Fibroblast of lung (primary cell): ENCODE measurements around the gene STOX2.

Experiments
- CTCF ChIP-seq, 2 donors: IDR thresholded peaks in 1 of 2; conservative IDR thresholded peaks in 1 of 2; 1 replicate in 1 of 2; 2 replicates in 1 of 2; pipeline ENCODE4 v1.5.1; 2011 to 2012; ENCODE audit warnings: low read length in 2 of 2, control low read depth in 1 of 2, inconsistent platforms in 1 of 2, low read depth in 1 of 2, mild to moderate bottlenecking in 1 of 2
- EZH2 ChIP-seq: IDR thresholded peaks from 2 replicates; pipeline ENCODE4 v1.5.1; 2012; ENCODE audit warnings: low read length, control low read depth, mild to moderate bottlenecking; ENCODE audit errors: missing control alignments

- no peak for TF ChIP-seq CTCF (conservative IDR thresholded peaks at IDR 0.05 in 1 of 2, IDR thresholded peaks at IDR 0.05 in 1 of 2; ENCODE audit: low read depth in 1 of 2, low read length in 2 of 2)
- no peak for TF ChIP-seq EZH2
Measured at GRCh38 chr4:183960046-183960420, 54.9 kb downstream of the STOX2 start.
